VCaP (cell line): ENCODE results near the gene TRAIP.

Source experiments
- H3K27ac ChIP-seq: fragments of 450-650 bp; 2 replicates; pipeline ENCODE4 v1.5.1; 2017
- TF ChIP-seq, protein P1 (sequence below): fragments of 450-650 bp; conservative IDR thresholded peaks from 2 replicates; pipeline ENCODE4 v1.5.1; 2017; ENCODE audit warnings: mild to moderate bottlenecking, moderate library complexity

Gene TRAIP

DNA sequence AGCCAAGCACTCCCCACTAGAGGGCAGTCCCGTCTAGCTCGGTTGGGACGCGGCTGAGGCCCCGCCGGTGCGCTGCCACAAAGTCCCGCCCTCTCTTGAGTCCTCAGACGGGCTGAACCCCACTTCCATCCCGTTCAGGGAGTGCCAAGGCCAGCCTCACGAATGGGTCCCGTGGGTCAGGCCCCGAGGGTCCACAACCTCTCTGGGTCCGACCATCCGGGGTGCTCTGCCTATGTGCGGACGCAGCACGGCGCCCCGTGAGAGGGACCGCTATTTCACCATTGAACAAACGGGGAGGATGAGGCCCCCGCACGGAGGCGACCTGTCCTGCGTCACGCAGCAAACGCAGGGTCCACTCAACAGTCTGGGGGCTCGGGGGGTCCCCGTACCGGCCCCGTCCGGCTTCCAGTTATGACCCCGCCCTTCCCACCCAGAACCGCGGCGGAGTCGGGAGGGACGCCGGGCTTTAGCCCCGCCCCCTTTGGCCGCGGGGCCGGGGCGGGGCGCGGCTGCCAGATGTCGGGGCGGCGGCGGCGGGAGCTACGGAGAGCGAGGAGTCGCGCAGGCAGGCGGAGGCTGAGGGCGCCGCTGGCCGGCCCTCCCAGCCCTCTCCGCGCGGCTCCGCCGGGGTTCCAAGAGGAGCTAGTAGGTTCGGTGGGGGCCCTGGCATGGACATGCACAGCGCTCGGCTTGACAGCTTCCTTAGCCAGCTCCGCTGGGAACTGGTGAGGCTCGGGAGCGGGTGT, 53.5 kb downstream of the TRAIP start, which contains the start of gene INKA1:
TSS of gene INKA1 (plus strand) at position 543 of the 746 bp plus-strand sequence. CDS start at position 675, 132 bp downstream.
- TF ChIP-seq, protein P1, sequence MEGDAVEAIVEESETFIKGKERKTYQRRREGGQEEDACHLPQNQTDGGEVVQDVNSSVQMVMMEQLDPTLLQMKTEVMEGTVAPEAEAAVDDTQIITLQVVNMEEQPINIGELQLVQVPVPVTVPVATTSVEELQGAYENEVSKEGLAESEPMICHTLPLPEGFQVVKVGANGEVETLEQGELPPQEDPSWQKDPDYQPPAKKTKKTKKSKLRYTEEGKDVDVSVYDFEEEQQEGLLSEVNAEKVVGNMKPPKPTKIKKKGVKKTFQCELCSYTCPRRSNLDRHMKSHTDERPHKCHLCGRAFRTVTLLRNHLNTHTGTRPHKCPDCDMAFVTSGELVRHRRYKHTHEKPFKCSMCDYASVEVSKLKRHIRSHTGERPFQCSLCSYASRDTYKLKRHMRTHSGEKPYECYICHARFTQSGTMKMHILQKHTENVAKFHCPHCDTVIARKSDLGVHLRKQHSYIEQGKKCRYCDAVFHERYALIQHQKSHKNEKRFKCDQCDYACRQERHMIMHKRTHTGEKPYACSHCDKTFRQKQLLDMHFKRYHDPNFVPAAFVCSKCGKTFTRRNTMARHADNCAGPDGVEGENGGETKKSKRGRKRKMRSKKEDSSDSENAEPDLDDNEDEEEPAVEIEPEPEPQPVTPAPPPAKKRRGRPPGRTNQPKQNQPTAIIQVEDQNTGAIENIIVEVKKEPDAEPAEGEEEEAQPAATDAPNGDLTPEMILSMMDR, result peak; percentile 97
- H3K27ac ChIP-seq, result peak within 1 kb of the TSS; percentile 76; the same call in 1 of the 2 replicates

DNA sequence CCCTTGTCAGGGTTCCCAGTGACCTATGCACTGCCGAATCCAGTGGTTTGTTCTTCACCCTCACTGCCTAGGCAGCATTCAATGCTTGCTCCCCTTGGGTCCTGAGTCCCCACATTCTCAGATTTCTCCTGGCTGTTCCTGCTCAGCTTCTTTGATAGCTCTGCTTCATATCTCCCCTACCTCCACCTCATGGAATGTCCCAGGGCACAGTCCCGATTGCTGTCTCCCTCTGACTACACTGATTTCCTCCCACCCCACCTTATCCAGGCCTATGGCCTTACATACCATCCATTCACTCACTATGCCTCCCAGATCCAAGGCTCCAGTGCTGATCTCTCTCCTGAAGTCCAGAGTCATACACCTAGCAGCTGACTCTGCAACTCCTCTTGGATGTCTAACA, 55.2 kb downstream of the TRAIP start:
- no peak overlapping the region for H3K27ac ChIP-seq
- TF ChIP-seq, protein P1, result no peak

DNA sequence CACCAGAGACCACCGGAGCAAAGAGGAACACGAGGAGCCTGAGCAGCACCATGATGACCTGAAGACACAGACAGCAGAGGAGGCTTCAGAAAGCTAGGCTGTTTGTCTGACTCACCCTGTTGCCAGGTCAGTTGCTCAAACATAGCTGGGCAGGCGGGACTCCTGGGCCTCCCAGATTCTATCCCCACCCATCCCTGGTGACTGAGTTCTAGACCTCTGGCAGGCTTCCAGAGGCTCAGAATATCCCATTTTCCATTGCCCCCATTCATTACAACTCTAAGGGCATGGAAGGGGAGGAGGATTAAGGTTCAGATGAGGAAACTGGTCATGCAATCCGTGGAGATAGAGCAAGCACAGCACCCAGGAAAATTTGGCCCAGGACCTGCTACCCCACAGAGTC, 56.6 kb downstream of the TRAIP start, which contains the start of gene CDHR4:
TSS of gene CDHR4 (minus strand) at position 113 of the 400 bp plus-strand sequence. CDS start at position 52, 61 bp downstream.
- TF ChIP-seq, protein P1, result no peak
- H3K27ac ChIP-seq, result no peak within 1 kb of the TSS

DNA sequence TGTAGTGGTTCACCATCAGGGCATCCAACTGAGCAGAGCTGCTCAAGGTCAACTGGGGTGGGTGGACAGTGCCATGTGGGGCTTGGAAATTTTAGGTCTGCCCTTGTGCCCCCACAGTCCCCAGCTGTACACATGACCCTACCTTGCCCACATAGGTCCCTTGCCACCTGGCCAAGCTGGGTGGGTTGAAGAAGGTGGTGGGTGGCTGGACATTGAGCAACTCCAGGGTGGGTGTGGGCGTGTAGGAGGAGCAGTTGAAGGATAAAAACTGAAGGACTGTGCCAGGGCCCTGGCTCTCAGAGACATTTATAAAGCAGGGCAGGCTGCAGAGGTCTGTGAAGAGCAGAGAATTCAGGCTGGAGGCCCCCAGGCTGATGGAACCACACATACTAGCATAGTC, 57.3 kb downstream of the TRAIP start:
- TF ChIP-seq, protein P1, result no peak
- no peak overlapping the region for H3K27ac ChIP-seq

DNA sequence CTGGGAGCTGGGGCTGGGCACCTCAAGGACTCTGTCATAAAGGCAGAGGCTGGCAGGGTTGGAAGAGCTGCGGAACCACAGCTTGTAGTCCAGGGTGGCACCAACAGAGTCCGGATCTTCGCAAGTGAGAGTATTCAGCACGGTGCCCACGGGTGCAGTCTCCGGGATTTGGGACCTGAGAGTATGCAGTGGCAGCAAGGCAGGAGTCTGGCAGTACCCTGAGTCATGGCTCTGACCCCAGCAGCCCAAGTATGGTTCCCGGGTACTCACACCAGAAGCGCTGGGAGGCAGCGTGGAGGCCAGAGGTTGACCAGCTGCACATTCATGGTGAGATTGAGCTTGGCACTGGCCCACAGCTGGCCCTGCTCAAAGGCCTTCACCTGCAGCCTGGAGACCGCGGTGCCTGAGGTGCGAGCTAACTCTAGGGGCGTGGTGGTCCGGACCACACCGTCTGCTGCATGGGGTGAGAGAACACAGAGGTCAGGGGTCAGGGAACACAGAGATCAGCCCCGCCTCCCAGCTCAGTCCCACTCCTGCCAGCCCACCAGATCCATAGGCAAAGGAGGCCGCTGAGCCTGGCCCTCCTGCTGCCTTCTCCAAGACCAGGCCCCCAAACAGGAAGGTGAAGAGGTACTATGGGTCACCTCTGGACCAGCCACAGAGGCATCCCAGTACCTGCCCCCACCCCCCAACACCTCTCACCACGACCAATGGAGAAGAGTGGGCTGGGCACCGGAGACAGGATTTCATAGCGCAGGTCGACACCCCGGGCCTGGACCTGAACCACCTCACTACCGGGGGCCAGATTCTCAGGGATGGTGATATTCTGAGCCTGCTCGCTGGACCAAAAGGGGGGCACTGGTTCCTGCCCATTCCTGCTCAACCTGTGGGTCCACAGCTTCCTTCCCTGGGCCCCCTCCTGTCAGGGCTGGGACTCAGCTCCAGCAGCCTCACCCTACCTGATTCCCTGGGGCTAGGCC, 61.1 kb downstream of the TRAIP start:
- no peak overlapping the region for H3K27ac ChIP-seq
- TF ChIP-seq, protein P1, result no peak

DNA sequence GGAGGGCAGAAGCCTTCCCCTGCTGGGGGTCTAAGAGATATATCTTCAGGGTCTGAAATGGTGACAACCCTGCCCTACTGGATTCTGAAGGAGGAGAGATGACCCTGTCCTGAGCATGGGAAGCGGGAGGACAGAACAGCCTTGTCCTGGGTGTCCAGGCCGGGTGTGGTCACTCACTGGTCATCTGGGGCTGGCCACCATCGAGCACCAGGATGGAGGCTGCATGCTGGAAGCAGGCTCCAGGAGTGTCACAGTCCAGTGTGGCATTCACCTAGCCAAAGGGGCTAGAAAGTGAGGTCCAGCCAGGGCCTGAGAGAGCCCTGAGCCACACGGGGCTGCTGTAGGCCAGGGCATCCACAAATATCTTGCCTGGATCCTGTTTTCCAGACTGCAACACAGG, 61.9 kb downstream of the TRAIP start:
- no peak overlapping the region for H3K27ac ChIP-seq
- TF ChIP-seq, protein P1, result no peak
